ENCODE data around the gene PLCB2.
A peak's percentile ranks its signal among the peaks of the same experiment; 100 is the strongest.

Gene PLCB2

DNA sequence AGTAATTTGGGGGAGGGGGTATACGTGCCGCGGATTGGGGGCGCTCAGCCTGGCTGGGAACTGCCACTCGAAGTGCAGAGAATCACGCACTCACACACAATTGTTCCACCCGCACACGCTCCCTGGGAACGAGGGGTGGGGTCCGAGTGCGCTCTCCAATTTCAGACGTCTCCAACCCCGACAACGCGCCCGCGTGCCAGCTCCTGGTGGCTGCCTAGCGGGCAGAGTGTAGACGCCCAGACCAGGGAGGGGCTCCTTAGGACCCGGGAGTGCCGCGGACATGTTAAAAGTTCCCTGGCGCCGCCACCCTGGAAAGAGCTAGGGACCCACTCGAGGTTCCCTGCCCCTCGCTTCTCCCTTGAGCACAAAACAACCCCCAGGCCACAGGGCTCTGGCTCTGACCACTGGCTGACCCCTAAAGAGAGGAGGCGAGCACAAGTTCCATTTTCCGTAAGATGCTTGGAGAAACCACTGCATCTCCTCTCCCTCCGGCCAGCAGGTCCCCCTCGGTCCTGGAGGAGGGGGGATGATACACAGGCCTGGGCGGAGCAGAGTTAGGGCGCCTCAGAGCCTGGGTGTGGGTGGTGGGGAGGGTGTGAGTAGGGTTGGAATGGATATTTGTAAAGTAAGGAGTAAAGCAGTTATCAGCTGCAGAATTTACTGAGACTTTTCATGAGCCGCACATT, 24.0 kb downstream of the PLCB2 start:
- DNase-seq = no peak

DNA sequence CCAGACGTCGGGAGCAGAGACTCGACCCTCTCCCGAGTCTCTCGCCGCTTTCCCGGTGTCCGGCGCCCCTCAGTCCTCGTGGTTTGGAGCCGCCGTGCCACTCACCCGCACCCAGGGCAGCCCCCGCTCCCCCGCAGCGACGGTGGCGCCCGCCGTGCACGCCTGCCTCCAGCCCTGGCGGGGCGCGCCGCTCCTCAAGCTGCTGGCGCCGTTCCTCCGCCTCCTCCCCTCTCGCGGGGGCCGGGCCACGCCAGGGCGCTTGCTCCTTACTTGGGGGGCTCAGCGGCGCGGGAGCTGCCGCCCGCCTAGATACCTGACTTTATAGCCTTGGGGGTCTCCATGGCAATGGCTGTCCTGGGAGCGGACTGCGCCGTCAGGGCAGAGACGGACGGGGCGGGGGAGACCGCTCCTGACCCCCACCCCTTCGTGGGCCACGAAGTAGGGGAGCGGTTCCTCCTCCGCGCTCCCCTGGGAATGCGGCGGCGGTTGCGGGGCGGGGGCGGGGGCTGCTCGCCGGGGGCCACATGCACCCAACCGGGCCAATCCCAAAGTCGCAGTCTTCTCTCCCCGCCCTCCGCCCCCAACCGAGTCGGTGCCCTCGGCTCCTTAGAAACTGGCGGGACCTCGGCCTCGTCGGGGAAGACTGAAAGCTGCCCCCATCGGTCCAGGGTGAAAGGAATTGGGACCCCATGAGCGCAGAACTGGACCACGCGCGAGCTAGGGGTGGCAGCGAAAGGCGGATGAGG, 24.7 kb downstream of the PLCB2 start, which contains the start of gene ANKRD63:
Gene ANKRD63 (minus strand): TSS at position 196 of the 746 bp plus-strand sequence. CDS start 478 bp downstream, outside the sequence.
- DNase-seq = no peak

- no peak for DNase-seq
Observed at GRCh38 chr15:40282147-40282868, 25.4 kb downstream of the PLCB2 start.

DNA sequence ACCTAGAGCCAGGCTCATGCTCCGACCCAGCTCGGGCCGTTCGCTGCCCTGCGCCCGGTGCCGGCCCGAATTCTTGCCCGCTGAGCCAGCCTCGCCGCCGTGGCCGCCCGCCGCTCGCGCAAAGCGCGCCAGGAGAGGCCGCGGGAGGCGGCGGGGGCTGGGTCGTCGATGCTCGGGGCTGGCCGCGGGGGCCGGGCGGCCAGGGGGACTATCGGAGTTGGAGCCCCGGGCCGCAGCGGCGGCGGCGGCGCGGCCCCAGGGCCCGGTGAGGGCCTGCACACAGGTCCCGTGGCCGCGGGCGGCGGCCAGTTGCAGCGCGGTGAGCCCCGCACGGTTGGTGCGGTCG, 26.0 kb downstream of the PLCB2 start:
- no peak for DNase-seq

DNA sequence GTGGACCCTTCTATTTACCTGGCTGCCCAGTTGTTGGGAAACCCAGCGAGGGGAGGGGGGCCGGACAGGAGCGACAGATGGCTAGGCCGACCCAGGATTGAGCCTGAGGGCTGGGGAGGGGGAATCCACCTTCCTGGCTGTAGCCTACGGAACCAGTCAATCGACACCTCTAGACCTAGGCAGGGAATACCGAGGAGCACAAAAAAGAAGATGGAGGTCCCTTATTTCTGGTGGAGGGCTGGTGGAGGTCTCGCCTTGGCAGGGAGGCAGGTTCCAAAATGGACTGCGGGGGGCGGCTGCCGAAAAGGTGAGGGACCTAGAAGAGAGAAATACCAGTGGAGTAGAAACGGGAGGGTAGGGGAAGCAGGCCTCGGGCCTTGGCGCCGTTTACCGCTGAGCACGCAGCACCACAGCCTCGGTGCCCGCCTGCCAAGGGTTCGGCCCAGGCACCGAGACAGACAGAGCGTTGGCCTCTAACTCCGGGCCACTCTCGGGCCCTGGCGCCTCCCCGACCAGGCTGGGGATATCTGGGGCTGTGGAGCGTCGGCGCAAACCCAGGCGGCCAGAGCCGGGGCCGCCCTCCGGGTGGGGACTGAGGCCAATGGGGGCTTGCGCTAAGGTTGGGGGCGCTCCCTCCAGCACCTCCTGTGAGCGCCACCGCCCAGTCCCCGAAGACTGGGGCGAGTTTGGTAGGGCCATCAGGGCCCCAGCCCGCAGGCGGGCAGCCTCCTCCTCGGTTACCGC, 26.5 kb downstream of the PLCB2 start:
- DNase-seq = no peak

GRCh38 chr15:40280260-40281056, 27.3 kb downstream of the PLCB2 start:
- DNase-seq = no peak

DNA sequence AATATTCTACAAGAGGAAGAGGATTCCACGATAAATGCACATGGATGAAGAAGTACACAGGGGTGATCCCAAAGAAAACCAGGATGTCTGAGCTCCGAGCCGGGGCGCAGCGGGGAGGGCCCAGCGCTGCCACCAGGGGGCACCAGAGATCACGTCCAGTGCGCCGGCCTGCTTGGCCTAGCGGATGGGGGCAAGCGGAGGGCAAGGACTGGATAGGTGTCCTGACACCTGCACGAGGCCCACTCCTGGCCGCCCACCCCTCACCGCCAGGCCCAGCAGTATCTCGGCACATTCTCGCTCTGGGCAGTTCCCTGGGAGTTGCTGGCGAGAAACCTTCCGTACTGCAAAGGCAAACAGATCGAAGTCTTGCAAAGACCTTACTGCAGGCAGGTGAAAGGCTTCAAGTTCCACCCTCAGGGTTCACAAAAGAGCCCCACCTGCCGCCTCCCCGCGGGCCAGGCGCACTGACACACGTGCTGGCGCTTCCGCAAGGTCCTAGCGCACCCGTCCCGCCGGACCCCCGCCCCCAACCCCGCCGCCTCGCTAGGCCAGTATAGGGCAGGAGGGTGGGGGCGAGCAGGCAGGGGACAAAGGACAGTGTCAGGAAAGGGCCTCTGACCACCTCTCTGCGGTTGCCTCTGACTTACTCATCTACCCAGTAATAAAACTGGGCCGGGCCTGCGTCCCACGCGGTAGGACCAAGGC, 28.1 kb downstream of the PLCB2 start:
- no peak for DNase-seq

DNA sequence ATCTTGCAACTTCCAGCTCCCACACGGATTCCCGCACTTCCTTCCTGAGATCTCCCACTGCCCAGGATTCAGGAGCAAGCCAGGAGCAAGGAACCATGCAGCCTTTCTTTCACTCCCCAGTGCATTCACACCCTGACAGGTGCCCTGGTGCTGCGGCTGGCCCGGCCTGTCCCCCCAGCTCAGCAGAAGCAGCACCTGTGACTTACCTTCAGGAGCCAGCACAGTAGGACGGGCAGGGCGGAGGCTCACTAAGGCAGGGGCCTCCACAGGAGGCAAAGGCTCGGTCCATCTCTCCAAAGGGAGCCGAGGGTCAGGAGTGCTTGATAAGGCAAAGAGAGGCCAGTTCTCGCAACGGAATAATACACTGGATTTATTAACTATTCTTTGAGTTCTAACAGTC, 29.7 kb downstream of the PLCB2 start:
- DNase-seq = no peak

DNA sequence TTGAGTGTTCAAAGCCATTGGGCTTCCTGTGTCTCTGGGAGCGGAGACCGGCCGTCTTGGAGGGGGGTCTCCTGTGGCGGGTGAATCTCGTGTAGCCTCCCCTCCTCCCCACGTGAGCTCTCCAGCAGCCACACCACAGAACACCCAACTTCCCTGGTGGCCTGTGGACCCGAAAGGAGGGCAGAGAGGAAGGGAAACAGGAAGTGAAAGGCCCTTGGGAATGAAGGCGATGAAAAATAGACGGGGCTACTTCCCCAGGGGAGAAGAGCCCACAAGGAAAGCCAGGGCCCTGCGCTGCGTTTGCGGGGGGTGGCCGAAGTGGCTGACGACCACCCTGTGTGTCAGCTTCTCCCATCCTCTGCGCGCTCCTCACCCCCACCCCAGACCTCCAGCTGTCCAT, 30.3 kb downstream of the PLCB2 start:
- no peak for DNase-seq

DNA sequence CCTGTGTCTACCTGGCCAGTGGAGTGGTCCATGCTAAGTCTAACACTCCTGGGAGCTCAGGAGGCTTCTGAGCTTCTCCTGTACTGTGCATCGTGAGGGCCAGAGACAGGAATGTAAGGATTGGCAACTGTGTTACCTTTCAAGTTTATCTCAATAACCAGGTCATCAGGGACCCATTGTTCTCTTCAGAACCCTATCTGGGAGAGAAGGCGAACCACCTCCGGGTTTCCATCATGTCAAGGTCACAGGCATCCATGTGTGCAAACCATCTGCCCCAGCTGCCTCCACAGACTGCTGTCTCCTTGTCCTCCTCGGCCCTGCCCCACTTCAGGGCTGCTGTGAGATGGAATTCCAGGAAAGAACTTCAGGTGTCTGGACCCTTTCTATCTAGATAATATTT, 30.8 kb downstream of the PLCB2 start:
- DNase-seq = no peak

GRCh38 chr15:40275954-40276353, 31.8 kb downstream of the PLCB2 start:
- no peak for DNase-seq

- no peak for DNase-seq
Observed at GRCh38 chr15:40275523-40275922, 32.2 kb downstream of the PLCB2 start.

DNA sequence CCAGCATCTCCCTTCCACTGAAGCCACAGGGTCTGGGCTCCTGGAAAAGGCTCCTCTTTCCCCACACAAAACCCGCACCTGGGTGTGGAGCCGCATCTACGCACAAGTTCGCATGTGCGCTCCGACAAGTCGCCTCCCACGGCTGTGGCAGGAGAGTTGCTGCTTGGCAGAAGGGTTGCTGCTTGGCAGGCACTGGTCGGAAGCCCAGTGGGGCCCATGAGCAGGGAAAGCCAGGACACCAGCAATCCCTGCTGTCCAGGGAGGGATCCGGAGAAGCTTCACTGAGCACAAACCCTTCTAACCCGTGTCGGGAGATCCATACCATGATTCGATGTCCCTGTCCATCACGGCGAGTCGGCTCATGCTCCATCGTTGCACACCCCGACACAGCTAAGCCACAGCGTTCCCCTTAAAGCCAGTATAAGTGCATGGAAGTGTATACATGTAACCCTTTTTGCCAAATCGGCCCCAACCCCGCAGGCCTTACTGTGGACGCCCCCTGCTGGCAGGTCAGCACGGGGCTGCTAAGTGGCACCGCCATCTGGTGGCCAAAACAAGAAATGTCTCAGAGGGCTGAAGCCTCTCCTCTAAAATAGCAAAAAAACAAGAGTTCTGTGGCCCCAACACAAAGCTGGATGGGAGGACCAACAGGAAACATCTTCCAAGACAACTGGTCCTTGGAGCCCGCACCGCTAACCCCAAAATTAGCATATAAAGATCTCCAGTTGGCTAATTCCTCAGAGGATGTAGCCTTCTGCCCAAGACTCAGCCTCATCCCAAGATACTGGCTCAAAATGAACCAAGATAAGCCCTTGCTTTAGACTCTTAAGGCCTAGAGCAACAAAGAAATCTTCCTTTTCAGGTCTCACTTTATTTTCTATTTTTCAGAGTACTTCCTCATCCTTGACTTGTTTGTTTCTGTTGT, 33.1 kb downstream of the PLCB2 start:
- peak; percentile 39 for DNase-seq

DNA sequence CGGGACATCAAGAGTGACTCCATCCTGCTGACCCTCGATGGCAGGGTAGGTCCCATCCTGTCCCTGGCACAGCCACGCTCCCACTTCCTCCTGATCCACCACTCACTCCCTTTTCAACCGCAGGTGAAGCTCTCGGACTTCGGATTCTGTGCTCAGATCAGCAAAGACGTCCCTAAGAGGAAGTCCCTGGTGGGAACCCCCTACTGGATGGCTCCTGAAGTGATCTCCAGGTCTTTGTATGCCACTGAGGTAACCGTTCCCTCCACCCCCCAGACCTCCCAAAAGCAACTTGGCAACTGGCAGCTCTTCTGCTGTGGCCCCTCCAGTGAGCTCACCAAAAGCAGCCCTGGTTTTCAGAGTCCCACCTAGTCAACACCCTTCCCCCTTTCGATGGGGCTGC, 34.3 kb downstream of the PLCB2 start:
- no peak for DNase-seq

DNA sequence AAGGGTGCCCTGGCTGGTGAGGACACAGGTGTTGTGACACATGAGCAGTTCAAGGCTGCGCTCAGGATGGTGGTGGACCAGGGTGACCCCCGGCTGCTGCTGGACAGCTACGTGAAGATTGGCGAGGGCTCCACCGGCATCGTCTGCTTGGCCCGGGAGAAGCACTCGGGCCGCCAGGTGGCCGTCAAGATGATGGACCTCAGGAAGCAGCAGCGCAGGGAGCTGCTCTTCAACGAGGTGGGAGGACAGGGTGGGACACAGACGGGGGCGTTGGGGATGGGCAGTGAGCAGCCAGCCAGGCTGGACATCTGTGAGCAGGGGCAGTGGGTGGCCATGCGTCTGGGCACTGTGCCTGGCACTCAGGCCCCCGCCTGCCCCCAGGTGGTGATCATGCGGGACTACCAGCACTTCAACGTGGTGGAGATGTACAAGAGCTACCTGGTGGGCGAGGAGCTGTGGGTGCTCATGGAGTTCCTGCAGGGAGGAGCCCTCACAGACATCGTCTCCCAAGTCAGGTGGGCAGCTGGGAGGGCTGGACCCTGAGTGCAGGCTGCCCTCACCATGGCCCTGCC, 35.2 kb downstream of the PLCB2 start:
- DNase-seq = no peak

GRCh38 chr15:40271685-40272484, 35.9 kb downstream of the PLCB2 start:
- DNase-seq = no peak

DNA sequence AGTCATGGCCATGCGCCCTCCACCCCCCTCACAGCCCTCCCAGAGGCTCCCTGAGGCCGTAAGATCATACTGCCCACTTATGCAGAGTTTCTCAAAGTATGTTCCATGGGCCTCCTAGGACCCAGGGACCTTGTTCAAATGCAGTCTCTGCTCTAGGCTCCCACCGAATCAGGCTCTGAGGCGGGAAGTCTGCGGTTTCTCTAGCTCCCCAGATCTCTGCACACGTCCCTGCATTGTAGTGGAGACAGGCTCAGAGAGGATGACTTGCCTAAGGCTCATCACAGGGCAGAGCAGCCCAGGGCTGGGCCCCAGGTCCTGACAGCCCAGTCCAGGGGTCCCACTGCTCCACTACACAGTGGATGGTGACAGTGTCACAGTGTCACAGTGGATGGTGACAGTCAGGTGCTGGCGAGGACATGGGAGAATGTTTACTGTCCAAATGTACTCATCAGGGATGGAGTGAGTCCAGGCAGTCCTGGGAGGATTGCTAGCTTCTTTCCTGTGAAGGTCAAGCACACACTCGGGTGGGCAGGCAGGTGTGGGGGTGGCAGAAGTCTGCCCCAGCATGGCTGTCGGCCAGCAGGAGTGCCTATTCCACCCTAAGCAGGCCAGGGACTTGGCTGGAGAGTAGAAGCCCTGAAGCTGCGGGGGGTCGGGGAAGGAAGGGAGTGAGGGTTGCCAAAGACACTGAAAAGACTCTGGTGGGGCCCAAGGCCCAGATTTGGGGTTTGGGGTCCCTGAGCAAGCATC, 37.3 kb downstream of the PLCB2 start:
- DNase-seq = no peak

DNA sequence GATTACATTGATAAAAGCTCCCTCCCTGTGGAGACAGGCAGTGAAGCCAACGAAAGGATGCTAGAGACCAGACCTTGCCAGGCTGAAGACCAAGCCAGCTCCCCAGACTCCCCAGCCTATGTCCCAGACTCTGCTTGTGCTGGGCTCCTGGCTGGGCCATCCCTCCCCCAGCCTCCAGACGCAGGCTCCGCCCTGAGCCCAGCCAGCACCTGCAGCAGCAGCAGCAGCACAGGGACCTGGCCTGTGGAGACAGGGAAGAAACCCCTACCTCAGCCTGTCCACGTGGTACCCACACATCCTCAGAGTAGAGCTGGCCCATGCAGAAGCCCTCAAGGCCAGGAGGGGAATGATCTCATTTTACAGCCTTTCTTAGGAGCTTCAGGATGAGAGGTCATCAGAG, 38.1 kb downstream of the PLCB2 start:
- no peak for DNase-seq

- DNase-seq = no peak
Observed at GRCh38 chr15:40267670-40268069, 40.1 kb downstream of the PLCB2 start.
